ENCODE measurements around the gene PCDH18.
"Not testable (repeated sequence)": the region's sequence is repeated elsewhere in the genome, so short reads cannot be mapped to it uniquely, and the experiment has no call there.

PCDH18 gene

DNA sequence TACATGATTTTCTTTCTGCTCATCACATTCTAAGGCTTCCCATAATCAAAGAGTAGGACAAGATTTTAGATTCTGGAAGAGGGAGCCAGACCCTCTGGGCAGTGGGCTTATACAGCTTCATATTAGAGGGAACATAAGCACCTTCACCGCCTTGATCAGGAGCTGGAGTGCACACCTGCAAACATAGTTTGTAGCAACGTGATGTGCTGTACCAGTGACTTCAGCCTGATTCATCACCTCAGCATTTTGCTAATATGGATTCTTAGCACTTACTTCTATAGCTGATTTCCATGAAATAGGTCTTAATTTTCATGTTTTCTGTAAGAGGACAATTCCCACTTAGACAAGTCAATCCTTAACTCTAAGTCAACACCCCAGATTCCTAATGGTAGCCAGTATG, 36.7 kb downstream of the PCDH18 start:
- Histone ChIP-seq H3K9ac (no peak overlapping the region), H3K4me3 (ENCODE audit: low read depth, low read length) (no peak overlapping the region), H3K27ac (no peak overlapping the region), H3K4me2 (ENCODE audit: low read length) (no peak overlapping the region), H3K79me2 (no peaks in the 10 kb centered on the region), H3K4me1 (no peaks in the 10 kb centered on the region), H3K27me3 (ENCODE audit: control insufficient read depth, insufficient read depth, low read length) (no peaks in the 10 kb centered on the region), H2AFZ (no peak overlapping the region), H3K9me3 (ENCODE audit: control insufficient read depth, low read length) (no peaks in the 10 kb centered on the region), H3K36me3 (ENCODE audit: control insufficient read depth, insufficient read depth, low read length) (no peaks in the 10 kb centered on the region)
- TF ChIP-seq, protein P1, sequence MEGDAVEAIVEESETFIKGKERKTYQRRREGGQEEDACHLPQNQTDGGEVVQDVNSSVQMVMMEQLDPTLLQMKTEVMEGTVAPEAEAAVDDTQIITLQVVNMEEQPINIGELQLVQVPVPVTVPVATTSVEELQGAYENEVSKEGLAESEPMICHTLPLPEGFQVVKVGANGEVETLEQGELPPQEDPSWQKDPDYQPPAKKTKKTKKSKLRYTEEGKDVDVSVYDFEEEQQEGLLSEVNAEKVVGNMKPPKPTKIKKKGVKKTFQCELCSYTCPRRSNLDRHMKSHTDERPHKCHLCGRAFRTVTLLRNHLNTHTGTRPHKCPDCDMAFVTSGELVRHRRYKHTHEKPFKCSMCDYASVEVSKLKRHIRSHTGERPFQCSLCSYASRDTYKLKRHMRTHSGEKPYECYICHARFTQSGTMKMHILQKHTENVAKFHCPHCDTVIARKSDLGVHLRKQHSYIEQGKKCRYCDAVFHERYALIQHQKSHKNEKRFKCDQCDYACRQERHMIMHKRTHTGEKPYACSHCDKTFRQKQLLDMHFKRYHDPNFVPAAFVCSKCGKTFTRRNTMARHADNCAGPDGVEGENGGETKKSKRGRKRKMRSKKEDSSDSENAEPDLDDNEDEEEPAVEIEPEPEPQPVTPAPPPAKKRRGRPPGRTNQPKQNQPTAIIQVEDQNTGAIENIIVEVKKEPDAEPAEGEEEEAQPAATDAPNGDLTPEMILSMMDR (IDR thresholded peaks at IDR 0.05), result no peak

- H2AFZ ChIP-seq; H3K79me2 ChIP-seq; H3K4me3 ChIP-seq (ENCODE audit: low read depth, low read length); H3K4me1 ChIP-seq; H3K27ac ChIP-seq; H3K9me3 ChIP-seq (ENCODE audit: control insufficient read depth, low read length); H3K9ac ChIP-seq; H3K36me3 ChIP-seq (ENCODE audit: control insufficient read depth, insufficient read depth, low read length); H3K27me3 ChIP-seq (ENCODE audit: control insufficient read depth, insufficient read depth, low read length); H3K4me2 ChIP-seq (ENCODE audit: low read length): not testable (repeated sequence)
Measured at GRCh38 chr4:137483313-137483959, 48.9 kb downstream of the PCDH18 start.

DNA sequence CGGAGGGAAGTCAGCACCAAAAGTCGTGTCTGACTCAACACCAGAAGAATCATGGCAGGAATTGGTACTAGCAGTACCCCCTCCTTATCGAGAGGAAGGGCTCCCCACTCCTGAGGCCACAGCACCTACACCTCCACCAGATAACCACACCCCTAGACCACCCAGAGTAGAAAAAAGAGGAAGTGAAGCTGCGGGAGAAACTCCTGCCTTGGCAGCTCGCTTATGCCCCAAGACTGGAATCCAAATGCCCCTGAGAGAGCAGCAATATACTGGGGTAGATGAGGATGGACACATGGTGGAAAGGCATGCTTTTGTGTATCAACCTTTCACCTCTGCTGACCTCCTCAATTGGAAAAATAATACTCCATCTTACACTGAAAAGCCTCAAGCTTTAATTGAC, 52.6 kb downstream of the PCDH18 start:
- not testable (repeated sequence) for H3K36me3 ChIP-seq (ENCODE audit: control insufficient read depth, insufficient read depth, low read length); H3K9me3 ChIP-seq (ENCODE audit: control insufficient read depth, low read length); H3K4me1 ChIP-seq; H2AFZ ChIP-seq; H3K9ac ChIP-seq; H3K79me2 ChIP-seq; H3K27ac ChIP-seq; H3K4me3 ChIP-seq (ENCODE audit: low read depth, low read length); H3K27me3 ChIP-seq (ENCODE audit: control insufficient read depth, insufficient read depth, low read length); H3K4me2 ChIP-seq (ENCODE audit: low read length)

DNA sequence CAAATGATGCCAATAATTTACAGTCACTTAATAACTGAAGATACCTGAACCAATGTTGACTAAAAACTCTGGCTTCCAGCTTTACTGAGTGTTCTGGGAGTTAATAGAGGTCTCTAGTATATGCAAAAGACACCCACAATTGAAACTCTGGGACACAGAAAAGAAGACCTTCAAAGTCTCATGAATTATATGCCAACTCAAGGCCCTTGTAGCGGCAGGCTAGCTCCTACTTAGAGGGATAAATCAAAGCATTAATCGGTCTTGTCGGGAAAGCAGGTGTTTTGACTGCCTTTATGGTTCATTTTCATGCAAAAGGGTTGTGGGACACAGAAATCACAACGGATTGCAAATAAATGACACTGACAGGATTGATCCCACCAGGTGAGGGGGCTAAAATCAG, 55.9 kb downstream of the PCDH18 start:
- Histone ChIP-seq H3K4me1 (no peaks in the 10 kb centered on the region), H3K9ac (no peak overlapping the region), H3K27ac (no peak overlapping the region), H3K79me2 (no peaks in the 10 kb centered on the region), H2AFZ (no peak overlapping the region), H3K4me2 (ENCODE audit: low read length) (no peak overlapping the region), H3K9me3 (ENCODE audit: control insufficient read depth, low read length) (no peaks in the 10 kb centered on the region), H3K27me3 (ENCODE audit: control insufficient read depth, insufficient read depth, low read length) (no peaks in the 10 kb centered on the region), H3K4me3 (ENCODE audit: low read depth, low read length) (no peak overlapping the region), H3K36me3 (ENCODE audit: control insufficient read depth, insufficient read depth, low read length) (no peaks in the 10 kb centered on the region)
- TF ChIP-seq, protein P1 (IDR thresholded peaks at IDR 0.05), result no peak

- H3K9ac ChIP-seq, result no peak overlapping the region
- TF ChIP-seq, protein P1 (IDR thresholded peaks at IDR 0.05), result no peak
- H3K4me1 ChIP-seq, result no peaks in the 10 kb centered on the region
- H3K36me3 ChIP-seq (ENCODE audit: control insufficient read depth, insufficient read depth, low read length), result no peaks in the 10 kb centered on the region
- no peak overlapping the region for H2AFZ ChIP-seq
- H3K27me3 ChIP-seq (ENCODE audit: control insufficient read depth, insufficient read depth, low read length), result no peaks in the 10 kb centered on the region
- H3K4me2 ChIP-seq (ENCODE audit: low read length), result no peak overlapping the region
- H3K79me2 ChIP-seq, result no peaks in the 10 kb centered on the region
- H3K27ac ChIP-seq, result no peak overlapping the region
- no peaks in the 10 kb centered on the region for H3K9me3 ChIP-seq (ENCODE audit: control insufficient read depth, low read length)
- H3K4me3 ChIP-seq (ENCODE audit: low read depth, low read length), result no peak overlapping the region
Measured at GRCh38 chr4:137474711-137475301, 57.5 kb downstream of the PCDH18 start.

DNA sequence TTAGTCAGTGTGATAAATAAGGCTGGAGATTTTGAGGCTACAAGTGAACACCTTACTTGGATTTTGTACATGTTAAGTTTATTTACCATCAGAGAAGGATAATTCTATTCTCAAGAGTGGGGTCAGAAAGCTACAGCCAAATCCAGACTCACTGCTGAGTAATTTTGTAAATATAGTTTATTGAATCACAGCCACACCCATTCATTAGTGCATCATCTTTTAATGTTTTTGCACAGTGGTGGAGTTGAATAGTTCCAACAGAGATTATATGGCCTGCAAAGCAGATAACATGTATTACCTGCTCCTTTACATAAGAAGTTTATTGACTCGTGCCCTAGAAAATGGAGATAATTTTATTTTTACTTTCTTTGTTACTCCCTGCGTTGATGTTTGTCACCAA, 60.4 kb downstream of the PCDH18 start:
- H3K4me3 ChIP-seq (ENCODE audit: low read depth, low read length), result no peak overlapping the region
- H3K27ac ChIP-seq, result no peak overlapping the region
- no peaks in the 10 kb centered on the region for H3K79me2 ChIP-seq
- no peaks in the 10 kb centered on the region for H3K4me1 ChIP-seq
- TF ChIP-seq, protein P1 (IDR thresholded peaks at IDR 0.05), result no peak
- no peaks in the 10 kb centered on the region for H3K27me3 ChIP-seq (ENCODE audit: control insufficient read depth, insufficient read depth, low read length)
- H3K9ac ChIP-seq, result no peak overlapping the region
- no peak overlapping the region for H2AFZ ChIP-seq
- H3K36me3 ChIP-seq (ENCODE audit: control insufficient read depth, insufficient read depth, low read length), result no peaks in the 10 kb centered on the region
- no peaks in the 10 kb centered on the region for H3K9me3 ChIP-seq (ENCODE audit: control insufficient read depth, low read length)
- no peak overlapping the region for H3K4me2 ChIP-seq (ENCODE audit: low read length)

Data from parathyroid adenoma (tissue), 2 donors.